GM18520 (cell line): ENCODE results near the gene PSMG4.

Experiments used
- ATAC-seq: cut with Tn5 transposase; IDR thresholded peaks from one replicate; pipeline ENCODE4 v1.9.1; 2021; ENCODE audit not compliant: unreplicated experiment

Gene PSMG4

GRCh38 chr6:3250231-3250675 lies 8.5 kb upstream of the PSMG4 start:
- no peak for ATAC-seq

- ATAC-seq = no peak
Observed at GRCh38 chr6:3251462-3252314, 7.1 kb upstream of the PSMG4 start.

GRCh38 chr6:3252369-3252768 lies 6.4 kb upstream of the PSMG4 start:
- ATAC-seq = no peak

GRCh38 chr6:3252861-3253596 lies 5.7 kb upstream of the PSMG4 start:
- no peak for ATAC-seq

- ATAC-seq = no peak
Observed at GRCh38 chr6:3253597-3253961, 5.2 kb upstream of the PSMG4 start.

GRCh38 chr6:3258201-3258600 lies 546 bp upstream of the PSMG4 start:
- no peak for ATAC-seq

GRCh38 chr6:3259491-3259958 lies 778 bp downstream of the PSMG4 start:
- peak; percentile 14 for ATAC-seq

- no peak for ATAC-seq
Observed at GRCh38 chr6:3260296-3260695, 1.5 kb downstream of the PSMG4 start.

GRCh38 chr6:3260772-3261517 lies 2.2 kb downstream of the PSMG4 start:
- ATAC-seq = no peak

- no peak for ATAC-seq
Observed at GRCh38 chr6:3261518-3261820, 2.7 kb downstream of the PSMG4 start.

- no peak for ATAC-seq
Observed at GRCh38 chr6:3261921-3262320, 3.2 kb downstream of the PSMG4 start.

- ATAC-seq = no peak
Observed at GRCh38 chr6:3263096-3263495, 4.3 kb downstream of the PSMG4 start.

GRCh38 chr6:3264356-3264755 lies 5.6 kb downstream of the PSMG4 start:
- ATAC-seq = no peak

- no peak for ATAC-seq
Observed at GRCh38 chr6:3265671-3266070, 6.9 kb downstream of the PSMG4 start.

GRCh38 chr6:3266170-3266569 lies 7.4 kb downstream of the PSMG4 start:
- no peak for ATAC-seq

GRCh38 chr6:3267162-3267561 lies 8.4 kb downstream of the PSMG4 start:
- ATAC-seq = no peak

- ATAC-seq = no peak
Observed at GRCh38 chr6:3268680-3269079, 9.9 kb downstream of the PSMG4 start.

- no peak for ATAC-seq
Observed at GRCh38 chr6:3269281-3269975, 10.7 kb downstream of the PSMG4 start.

- no peak for ATAC-seq
Observed at GRCh38 chr6:3270258-3270657, 11.5 kb downstream of the PSMG4 start.

- ATAC-seq = no peak
Observed at GRCh38 chr6:3271756-3272155, 13.0 kb downstream of the PSMG4 start.

GRCh38 chr6:3272911-3273547 lies 14.3 kb downstream of the PSMG4 start:
- ATAC-seq = no peak
